Uterus (tissue), 2 donors: ENCODE measurements around the gene FAAP20.

Experiments
- CTCF ChIP-seq, 4 experiments: fragments of 200-600 bp in 2 of 4; fragments of 450-650 bp in 2 of 4; sonication (generic) in 2 of 4; IDR thresholded peaks; one replicate each; pipeline ENCODE4 v1.5.1; 2016 to 2019; ENCODE audit warnings: antibody characterized with exemption in 4 of 4, mild to moderate bottlenecking in 2 of 4, moderate library complexity in 1 of 4
- POLR2A ChIP-seq, 2 donors: fragments of 450-650 bp; IDR thresholded peaks; one replicate each; pipeline ENCODE4 v1.6.1; 2016; ENCODE audit warnings: antibody characterized with exemption in 2 of 2, mild to moderate bottlenecking in 1 of 2, moderate library complexity in 1 of 2

- TF ChIP-seq CTCF (IDR thresholded peaks at IDR 0.05) (no peak), POLR2A (IDR thresholded peaks at IDR 0.05) (no peak)
These were observed 22.1 kb upstream of the FAAP20 start for GRCh38 chr1:2216767-2217058.
